ENCODE data around the gene DOCK8.

The DOCK8 gene

DNA sequence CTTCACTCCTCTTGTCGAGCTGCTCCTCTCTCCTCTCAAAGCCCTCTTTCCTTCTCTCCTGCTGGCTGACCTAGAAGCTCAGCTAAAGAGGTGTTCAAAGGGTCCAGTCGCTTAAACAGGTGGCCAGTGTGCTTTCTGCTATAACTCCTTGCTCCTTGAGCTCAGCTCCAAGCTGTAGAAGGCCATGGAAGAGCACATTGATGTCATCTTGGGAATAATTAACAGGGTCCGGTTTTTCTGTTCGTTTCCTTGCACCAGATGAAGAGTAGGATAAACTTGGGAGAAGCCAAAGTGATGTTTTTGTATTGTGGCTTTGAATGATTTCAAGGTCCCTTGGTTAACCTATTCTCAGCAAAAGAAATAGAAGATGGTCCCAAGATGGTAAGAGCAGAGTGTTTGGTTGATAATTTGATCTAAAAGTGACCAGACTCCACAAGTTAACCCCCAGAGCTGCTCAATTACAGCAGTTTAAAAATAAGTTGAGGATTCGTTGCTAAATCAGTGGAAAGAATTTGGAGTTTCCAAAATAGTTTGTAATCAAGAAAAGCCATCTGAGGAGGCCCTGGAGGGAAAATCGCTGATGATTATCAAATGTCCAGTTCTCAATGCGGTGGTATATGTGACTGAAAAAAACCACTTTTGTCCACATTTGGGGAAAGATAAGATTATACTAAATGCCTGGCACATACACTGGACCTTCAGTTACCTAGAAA, 148.1 kb downstream of the DOCK8 start:
- DNase-seq (ENCODE audit: low spot score), result no peak
- no peaks in the 10 kb centered on the region for H3K4me1 Mint-ChIP-seq (ENCODE audit: low read depth)
- no peak overlapping the region for H3K4me3 Mint-ChIP-seq
- peaks cover 69% of the 10 kb centered on the region for H3K36me3 Mint-ChIP-seq (ENCODE audit: low read depth)
- no peaks in the 10 kb centered on the region for H3K9me3 Mint-ChIP-seq
- peak overlapping the region; percentile 5 for H3K27ac Mint-ChIP-seq
- H3K27me3 Mint-ChIP-seq (ENCODE audit: low read depth), result no peaks in the 10 kb centered on the region

DNA sequence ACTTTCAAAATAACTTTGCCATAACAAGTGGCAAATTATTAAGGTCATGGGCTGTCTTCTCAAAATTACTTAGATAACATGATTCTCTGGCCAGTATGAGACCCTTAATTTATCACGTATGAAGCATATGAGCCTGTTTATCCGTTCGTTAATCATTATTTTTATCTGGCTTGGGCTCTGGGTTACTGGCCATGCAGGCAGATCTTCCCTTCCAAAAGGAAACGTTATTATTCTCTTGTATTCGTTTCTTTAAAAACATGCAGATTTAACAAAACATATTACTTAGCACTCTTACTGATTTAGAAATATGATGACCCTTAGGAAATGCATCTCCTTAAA, 148.6 kb downstream of the DOCK8 start:
- DNase-seq (ENCODE audit: low spot score), result no peak
- Mint-ChIP-seq H3K36me3 (ENCODE audit: low read depth) (peaks cover 71% of the 10 kb centered on the region), H3K27ac (no peak overlapping the region), H3K4me3 (no peak overlapping the region), H3K4me1 (ENCODE audit: low read depth) (no peaks in the 10 kb centered on the region), H3K27me3 (ENCODE audit: low read depth) (no peaks in the 10 kb centered on the region), H3K9me3 (no peaks in the 10 kb centered on the region)

DNA sequence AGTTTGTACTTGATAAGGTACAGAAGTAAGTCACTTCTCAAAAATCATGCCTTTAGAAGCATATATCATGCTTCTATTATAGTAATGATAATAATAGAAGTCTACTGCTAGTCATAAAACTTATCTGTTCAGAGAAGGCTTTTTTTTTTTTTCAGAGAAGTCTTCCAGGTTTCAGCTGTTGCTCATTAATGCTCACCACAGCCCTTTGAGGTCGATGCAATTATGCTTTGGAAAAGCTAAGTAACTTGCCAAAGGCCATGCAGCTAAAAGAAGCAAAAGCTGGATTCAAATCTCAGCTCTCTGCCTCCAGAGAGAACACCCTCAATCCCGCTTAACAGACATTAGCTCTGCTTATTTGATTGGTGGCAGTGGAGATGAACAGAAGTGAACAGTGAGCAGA, 150.8 kb downstream of the DOCK8 start:
- no peaks in the 10 kb centered on the region for H3K27me3 Mint-ChIP-seq (ENCODE audit: low read depth)
- no peak overlapping the region for H3K27ac Mint-ChIP-seq
- no peak overlapping the region for H3K4me3 Mint-ChIP-seq
- no peak for DNase-seq (ENCODE audit: low spot score)
- peaks cover 80% of the 10 kb centered on the region for H3K36me3 Mint-ChIP-seq (ENCODE audit: low read depth)
- H3K4me1 Mint-ChIP-seq (ENCODE audit: low read depth), result no peaks in the 10 kb centered on the region
- H3K9me3 Mint-ChIP-seq, result no peaks in the 10 kb centered on the region

DNA sequence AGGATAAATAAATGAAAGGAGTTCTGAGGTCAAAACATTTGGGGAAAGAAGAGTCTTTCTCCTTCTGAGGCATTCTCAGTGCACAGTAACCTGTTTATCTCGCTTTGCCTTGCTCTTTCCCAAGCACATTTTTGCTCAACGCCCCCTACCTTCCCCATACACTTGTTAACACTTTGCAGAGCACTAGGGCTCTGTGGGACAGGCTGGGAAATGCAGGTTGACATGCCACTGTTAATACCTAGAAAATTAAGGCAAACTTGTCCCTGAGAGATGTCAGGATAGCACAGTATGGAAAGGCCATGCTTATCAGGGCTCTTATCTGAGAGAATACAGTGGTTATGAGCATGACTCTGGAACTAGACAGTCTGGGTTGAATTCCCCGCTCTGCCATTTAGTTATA, 152.0 kb downstream of the DOCK8 start:
- H3K4me1 Mint-ChIP-seq (ENCODE audit: low read depth), result no peaks in the 10 kb centered on the region
- peaks cover 82% of the 10 kb centered on the region for H3K36me3 Mint-ChIP-seq (ENCODE audit: low read depth)
- H3K9me3 Mint-ChIP-seq, result no peaks in the 10 kb centered on the region
- no peak overlapping the region for H3K4me3 Mint-ChIP-seq
- peak overlapping the region; percentile 13 for H3K27ac Mint-ChIP-seq
- H3K27me3 Mint-ChIP-seq (ENCODE audit: low read depth), result no peaks in the 10 kb centered on the region
- DNase-seq (ENCODE audit: low spot score), result no peak

DNA sequence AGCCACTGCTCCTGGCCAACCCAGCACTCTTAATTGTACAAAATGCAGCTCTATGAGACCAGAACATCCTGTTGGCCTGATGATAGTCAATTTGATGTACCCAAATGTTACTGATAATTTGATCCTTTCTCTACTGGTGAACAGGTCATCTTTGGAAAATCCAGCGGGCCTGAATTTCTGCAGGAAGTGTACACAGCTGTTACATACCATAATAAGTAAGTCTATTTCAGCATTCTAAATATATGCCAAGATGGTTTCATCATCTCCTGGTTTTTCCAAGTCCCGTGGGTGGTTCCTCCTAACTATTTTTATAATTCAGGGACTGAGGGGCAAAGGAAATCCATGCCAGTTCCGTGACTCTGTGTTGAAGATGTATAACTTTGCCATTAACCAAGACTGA, 155.4 kb downstream of the DOCK8 start:
- H3K27ac Mint-ChIP-seq, result no peak overlapping the region
- no peaks in the 10 kb centered on the region for H3K27me3 Mint-ChIP-seq (ENCODE audit: low read depth)
- no peak for DNase-seq (ENCODE audit: low spot score)
- peaks cover 81% of the 10 kb centered on the region for H3K36me3 Mint-ChIP-seq (ENCODE audit: low read depth)
- H3K4me3 Mint-ChIP-seq, result no peak overlapping the region
- no peaks in the 10 kb centered on the region for H3K9me3 Mint-ChIP-seq
- H3K4me1 Mint-ChIP-seq (ENCODE audit: low read depth), result no peaks in the 10 kb centered on the region

DNA sequence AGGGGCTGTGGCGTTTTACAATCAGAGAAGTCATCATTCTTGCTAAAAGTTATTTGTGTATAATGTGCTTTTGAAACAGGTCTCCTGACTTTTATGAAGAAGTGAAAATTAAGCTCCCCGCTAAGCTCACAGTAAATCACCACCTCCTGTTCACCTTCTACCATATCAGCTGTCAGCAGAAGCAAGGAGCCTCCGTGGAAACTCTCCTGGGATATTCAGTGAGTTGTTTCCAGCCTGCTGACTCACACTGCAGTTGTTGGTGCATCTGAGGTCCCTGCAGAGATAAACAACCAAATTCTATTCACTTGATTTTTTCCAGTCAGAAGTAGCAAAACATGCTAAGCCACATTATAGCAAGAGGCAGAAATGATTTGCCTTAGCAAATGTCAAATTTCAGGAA, 156.7 kb downstream of the DOCK8 start:
- H3K27ac Mint-ChIP-seq, result no peak overlapping the region
- H3K4me1 Mint-ChIP-seq (ENCODE audit: low read depth), result peaks cover 1% of the 10 kb centered on the region
- H3K36me3 Mint-ChIP-seq (ENCODE audit: low read depth), result peaks cover 83% of the 10 kb centered on the region
- DNase-seq (ENCODE audit: low spot score), result no peak
- no peak overlapping the region for H3K4me3 Mint-ChIP-seq
- no peaks in the 10 kb centered on the region for H3K27me3 Mint-ChIP-seq (ENCODE audit: low read depth)
- H3K9me3 Mint-ChIP-seq, result no peaks in the 10 kb centered on the region

DNA sequence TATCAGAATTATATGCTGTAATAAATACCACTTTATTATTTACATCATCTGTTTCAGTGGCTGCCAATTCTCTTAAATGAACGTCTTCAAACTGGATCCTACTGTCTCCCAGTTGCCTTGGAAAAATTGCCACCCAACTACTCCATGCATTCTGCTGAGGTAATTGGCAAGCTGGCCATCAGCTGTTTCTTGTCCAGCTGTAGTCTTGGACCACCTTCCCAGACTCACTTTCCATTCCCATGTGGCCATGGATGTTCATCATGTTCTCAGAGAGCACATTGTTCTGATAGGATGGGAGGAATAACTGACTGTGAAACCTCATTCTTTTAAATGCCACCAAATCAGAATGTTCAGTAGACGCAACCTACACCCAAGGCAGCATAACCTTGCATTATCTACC, 157.5 kb downstream of the DOCK8 start:
- H3K36me3 Mint-ChIP-seq (ENCODE audit: low read depth), result peaks cover 85% of the 10 kb centered on the region
- peaks cover 3% of the 10 kb centered on the region for H3K4me1 Mint-ChIP-seq (ENCODE audit: low read depth)
- no peaks in the 10 kb centered on the region for H3K27me3 Mint-ChIP-seq (ENCODE audit: low read depth)
- H3K9me3 Mint-ChIP-seq, result no peaks in the 10 kb centered on the region
- no peak overlapping the region for H3K27ac Mint-ChIP-seq
- H3K4me3 Mint-ChIP-seq, result no peak overlapping the region
- no peak for DNase-seq (ENCODE audit: low spot score)

DNA sequence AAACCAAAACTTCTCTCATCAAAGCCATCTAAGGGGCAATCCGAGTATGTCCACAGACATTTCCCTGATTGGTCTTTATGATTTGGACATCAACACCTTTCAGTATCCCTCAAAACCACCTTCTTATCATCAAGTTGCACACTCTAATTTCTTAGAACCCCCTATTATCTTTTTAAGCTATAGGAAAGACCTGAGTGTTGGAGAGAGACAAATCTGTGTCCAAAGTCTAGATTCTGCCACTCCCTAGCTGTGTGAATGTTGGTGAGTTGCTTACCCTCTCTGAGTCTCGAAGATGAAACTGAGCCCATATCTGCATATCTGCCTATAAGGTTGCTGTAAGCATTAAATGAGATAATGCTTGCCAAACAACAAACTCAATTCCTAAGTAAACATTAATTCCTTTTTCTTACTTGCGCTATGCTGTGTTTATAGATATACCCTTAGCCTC, 159.1 kb downstream of the DOCK8 start:
- H3K27me3 Mint-ChIP-seq (ENCODE audit: low read depth), result no peaks in the 10 kb centered on the region
- H3K36me3 Mint-ChIP-seq (ENCODE audit: low read depth), result peaks cover 85% of the 10 kb centered on the region
- H3K4me3 Mint-ChIP-seq, result no peak overlapping the region
- no peak overlapping the region for H3K27ac Mint-ChIP-seq
- no peak for DNase-seq (ENCODE audit: low spot score)
- peaks cover 14% of the 10 kb centered on the region for H3K4me1 Mint-ChIP-seq (ENCODE audit: low read depth)
- H3K9me3 Mint-ChIP-seq, result no peaks in the 10 kb centered on the region

DNA sequence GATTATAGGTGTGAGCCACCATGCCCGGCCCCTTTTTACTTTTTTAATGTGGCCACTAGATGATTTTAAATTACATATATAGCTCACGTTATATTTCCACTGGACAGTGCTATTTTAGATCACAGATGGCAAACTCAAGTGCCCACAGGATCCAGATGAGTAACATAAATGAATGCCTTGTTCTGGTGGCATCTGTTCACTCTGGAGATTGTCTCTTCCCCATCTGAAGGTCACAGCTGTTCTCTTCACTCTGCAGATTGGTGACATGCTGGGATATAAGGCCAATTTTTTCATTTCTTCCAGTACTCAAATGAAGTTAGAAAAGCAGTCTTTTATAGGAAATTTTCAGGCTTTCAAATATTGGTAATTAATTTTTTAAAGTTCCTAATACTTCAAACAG, 160.1 kb downstream of the DOCK8 start:
- Mint-ChIP-seq H3K4me3 (no peak overlapping the region), H3K27ac (no peak overlapping the region), H3K27me3 (ENCODE audit: low read depth) (no peaks in the 10 kb centered on the region), H3K36me3 (ENCODE audit: low read depth) (peaks cover 86% of the 10 kb centered on the region), H3K9me3 (no peaks in the 10 kb centered on the region), H3K4me1 (ENCODE audit: low read depth) (peaks cover 15% of the 10 kb centered on the region)
- no peak for DNase-seq (ENCODE audit: low spot score)

DNA sequence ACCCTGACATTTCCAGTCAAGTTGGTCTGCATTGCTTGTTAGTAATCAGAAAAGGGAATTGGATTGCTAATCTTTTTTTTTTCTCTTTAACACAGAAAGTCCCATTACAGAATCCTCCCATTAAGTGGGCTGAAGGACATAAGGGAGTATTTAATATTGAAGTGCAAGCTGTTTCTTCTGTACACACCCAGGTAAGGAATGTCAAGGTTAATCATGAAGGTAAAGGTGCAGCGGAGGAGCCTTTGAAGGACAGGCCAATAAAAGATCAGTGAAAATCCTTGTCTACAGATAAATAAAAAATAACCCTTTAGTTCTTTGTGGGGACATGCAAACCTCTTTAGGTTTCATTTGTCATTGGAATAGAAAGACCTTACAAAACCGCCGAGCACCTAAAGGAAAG, 161.4 kb downstream of the DOCK8 start:
- no peak overlapping the region for H3K4me3 Mint-ChIP-seq
- peaks cover 78% of the 10 kb centered on the region for H3K36me3 Mint-ChIP-seq (ENCODE audit: low read depth)
- H3K4me1 Mint-ChIP-seq (ENCODE audit: low read depth), result peaks cover 15% of the 10 kb centered on the region
- DNase-seq (ENCODE audit: low spot score), result no peak
- peak overlapping the region; percentile 26 for H3K27ac Mint-ChIP-seq
- H3K9me3 Mint-ChIP-seq, result no peaks in the 10 kb centered on the region
- no peaks in the 10 kb centered on the region for H3K27me3 Mint-ChIP-seq (ENCODE audit: low read depth)

DNA sequence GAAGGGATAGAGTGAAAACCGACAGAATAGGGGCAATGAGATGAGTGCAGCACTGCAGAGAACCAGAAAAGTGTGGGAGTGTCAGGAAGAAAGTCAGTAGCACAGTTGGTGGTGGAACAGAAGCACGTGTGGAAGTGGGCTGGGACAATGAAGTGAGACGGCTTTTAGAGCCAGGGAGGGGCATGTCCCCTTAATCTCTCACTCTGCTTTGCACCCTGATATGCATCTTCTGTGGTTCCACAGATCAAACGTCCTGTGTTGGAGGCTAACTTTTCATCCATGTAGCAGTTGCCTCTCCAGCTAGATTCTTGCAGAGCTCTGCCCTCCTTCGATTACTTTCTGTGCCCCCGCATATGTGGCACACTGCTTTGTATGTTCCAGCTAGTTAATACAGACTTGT, 163.6 kb downstream of the DOCK8 start:
- H3K36me3 Mint-ChIP-seq (ENCODE audit: low read depth), result peaks cover 70% of the 10 kb centered on the region
- peaks cover 15% of the 10 kb centered on the region for H3K4me1 Mint-ChIP-seq (ENCODE audit: low read depth)
- peak overlapping the region; percentile 53 for H3K27ac Mint-ChIP-seq
- H3K27me3 Mint-ChIP-seq (ENCODE audit: low read depth), result no peaks in the 10 kb centered on the region
- H3K4me3 Mint-ChIP-seq, result no peak overlapping the region
- no peaks in the 10 kb centered on the region for H3K9me3 Mint-ChIP-seq
- DNase-seq (ENCODE audit: low spot score), result peak; percentile 6

DNA sequence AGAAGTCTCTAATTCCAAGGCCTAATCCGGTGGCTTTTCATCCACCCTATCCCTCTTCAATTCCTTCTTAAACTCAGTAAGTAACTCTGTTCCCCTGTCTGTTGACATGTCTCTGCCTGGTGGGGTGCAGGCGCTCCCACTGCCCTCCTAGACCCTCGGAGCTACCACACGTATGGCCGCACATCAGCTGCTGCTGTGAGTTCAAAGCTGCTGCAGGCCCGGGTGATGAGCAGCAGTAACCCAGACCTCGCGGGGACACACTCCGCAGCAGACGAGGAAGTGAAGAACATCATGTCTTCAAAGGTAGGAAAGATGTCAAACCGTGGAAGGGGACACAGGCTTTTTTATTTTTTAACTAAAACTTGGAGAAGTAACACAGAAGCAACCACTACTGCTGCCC, 167.7 kb downstream of the DOCK8 start:
- Mint-ChIP-seq H3K36me3 (ENCODE audit: low read depth) (peaks cover 54% of the 10 kb centered on the region), H3K4me3 (no peak overlapping the region), H3K27ac (no peak overlapping the region), H3K27me3 (ENCODE audit: low read depth) (no peaks in the 10 kb centered on the region), H3K4me1 (ENCODE audit: low read depth) (peaks cover 12% of the 10 kb centered on the region), H3K9me3 (no peaks in the 10 kb centered on the region)
- no peak for DNase-seq (ENCODE audit: low spot score)

DNA sequence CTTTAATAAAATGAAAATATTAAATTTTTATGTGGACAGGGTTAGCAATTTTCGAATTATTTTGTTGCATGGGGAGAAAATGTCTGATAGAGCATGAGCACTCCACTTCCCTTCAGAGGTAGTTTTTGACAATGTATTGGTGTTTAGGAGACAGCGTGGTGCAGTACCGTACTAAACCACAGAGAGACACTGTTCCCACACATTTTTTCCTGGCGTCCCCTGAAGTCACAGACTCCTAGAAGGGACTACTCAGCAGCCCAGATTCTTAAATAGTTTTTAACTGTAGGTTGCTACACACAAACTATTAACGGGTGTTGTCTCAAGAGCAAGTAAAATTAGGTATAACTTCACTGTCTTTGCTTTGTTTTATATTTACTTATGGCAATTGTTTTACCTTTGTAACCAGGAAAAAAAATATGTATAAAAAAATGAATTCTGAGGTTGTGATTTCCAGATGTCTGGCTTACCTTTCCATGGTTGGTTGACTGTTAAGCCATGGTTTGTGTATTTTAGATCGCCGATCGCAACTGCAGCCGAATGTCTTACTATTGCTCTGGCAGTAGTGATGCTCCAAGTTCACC, 171.2 kb downstream of the DOCK8 start:
- Mint-ChIP-seq H3K27me3 (ENCODE audit: low read depth) (no peaks in the 10 kb centered on the region), H3K36me3 (ENCODE audit: low read depth) (peaks cover 54% of the 10 kb centered on the region), H3K9me3 (no peaks in the 10 kb centered on the region), H3K4me1 (ENCODE audit: low read depth) (no peaks in the 10 kb centered on the region), H3K4me3 (no peak overlapping the region), H3K27ac (no peak overlapping the region)
- no peak for DNase-seq (ENCODE audit: low spot score)

DNA sequence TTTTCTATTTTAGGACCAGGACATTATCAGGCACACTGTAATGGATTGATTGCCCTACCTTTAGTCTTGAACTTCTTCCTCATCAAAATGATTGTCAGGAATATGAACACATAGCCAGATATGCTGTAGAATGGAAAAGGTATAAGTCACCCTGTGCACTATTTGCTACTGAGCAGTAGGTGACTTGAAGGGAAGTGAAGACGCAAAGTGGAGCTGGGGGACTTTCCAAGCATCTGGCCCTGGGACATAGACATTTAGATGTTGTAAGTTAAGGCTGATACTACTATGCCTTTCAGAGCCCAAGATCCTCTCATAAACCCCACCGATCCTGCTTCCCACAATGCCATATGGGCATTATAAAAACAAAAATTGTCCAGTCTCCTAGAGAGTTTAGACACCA, 174.5 kb downstream of the DOCK8 start:
- Mint-ChIP-seq H3K27me3 (ENCODE audit: low read depth) (no peaks in the 10 kb centered on the region), H3K4me1 (ENCODE audit: low read depth) (no peaks in the 10 kb centered on the region), H3K36me3 (ENCODE audit: low read depth) (peaks cover 62% of the 10 kb centered on the region), H3K9me3 (no peaks in the 10 kb centered on the region), H3K4me3 (no peak overlapping the region), H3K27ac (no peak overlapping the region)
- no peak for DNase-seq (ENCODE audit: low spot score)

DNA sequence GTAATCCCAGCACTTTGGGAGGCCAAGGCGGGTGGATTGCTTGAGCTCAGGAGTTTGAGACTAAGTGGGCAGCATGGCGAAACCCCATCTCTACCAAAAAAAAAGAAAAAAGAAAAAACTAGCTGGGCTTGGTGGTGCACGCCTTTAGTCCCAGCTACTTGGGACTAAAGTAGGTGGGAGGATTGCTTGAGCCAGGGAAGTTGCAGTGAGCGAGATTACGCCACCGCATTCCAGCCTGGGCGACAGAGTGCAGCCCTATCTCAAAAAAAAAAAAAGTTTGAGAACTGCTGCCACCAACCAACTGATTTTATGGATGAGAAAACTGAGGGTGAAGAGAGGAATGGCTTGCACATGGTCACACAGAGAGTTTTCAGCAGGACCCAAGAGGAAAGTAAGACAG, 175.1 kb downstream of the DOCK8 start:
- no peaks in the 10 kb centered on the region for H3K9me3 Mint-ChIP-seq
- H3K27ac Mint-ChIP-seq, result no peak overlapping the region
- no peaks in the 10 kb centered on the region for H3K27me3 Mint-ChIP-seq (ENCODE audit: low read depth)

More for the DNA sequence above, 175.1 kb downstream of the DOCK8 start:
- no peak for DNase-seq (ENCODE audit: low spot score)
- peaks cover 67% of the 10 kb centered on the region for H3K36me3 Mint-ChIP-seq (ENCODE audit: low read depth)
- H3K4me3 Mint-ChIP-seq, result no peak overlapping the region
- H3K4me1 Mint-ChIP-seq (ENCODE audit: low read depth), result no peaks in the 10 kb centered on the region

All from T-helper 2 cell treated with Interferon-gamma antibody and Interleukin-4, amounts not matched to agents 5 μg/mL and 100 μg/mL, for 36 hours (primary cell).